Measurements from ENCODE around the gene SIK2.

DNA sequence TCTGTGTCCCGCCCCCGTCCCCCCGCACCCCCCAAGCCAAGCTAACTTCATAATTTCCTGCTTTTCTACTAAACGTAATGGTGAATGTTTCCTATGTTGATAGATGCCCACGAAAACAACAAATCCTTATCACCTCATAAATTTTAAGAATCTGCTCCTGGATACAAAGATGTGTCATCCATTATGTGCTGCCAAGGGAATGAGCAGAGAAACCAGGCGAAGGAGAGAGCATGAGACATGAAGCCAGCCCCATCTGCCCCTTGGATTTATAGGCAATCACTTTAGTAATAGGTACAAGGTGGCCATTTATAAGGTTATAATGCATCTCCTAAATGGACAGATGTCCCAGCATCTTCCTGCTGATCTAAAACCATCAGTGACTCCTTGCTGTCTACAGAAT is 31.5 kb upstream of the SIK2 start:
- TF ChIP-seq, protein P1, sequence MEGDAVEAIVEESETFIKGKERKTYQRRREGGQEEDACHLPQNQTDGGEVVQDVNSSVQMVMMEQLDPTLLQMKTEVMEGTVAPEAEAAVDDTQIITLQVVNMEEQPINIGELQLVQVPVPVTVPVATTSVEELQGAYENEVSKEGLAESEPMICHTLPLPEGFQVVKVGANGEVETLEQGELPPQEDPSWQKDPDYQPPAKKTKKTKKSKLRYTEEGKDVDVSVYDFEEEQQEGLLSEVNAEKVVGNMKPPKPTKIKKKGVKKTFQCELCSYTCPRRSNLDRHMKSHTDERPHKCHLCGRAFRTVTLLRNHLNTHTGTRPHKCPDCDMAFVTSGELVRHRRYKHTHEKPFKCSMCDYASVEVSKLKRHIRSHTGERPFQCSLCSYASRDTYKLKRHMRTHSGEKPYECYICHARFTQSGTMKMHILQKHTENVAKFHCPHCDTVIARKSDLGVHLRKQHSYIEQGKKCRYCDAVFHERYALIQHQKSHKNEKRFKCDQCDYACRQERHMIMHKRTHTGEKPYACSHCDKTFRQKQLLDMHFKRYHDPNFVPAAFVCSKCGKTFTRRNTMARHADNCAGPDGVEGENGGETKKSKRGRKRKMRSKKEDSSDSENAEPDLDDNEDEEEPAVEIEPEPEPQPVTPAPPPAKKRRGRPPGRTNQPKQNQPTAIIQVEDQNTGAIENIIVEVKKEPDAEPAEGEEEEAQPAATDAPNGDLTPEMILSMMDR (IDR thresholded peaks at IDR 0.05; ENCODE audit: insufficient read depth, low read length) = no peak
- no peak for TF ChIP-seq GABPA (IDR thresholded peaks at IDR 0.05; ENCODE audit: low read depth)
